HEK293T (cell line): ENCODE results near the gene ANP32A.

Experiments
- ARNT ChIP-seq: fragments of 450-650 bp; IDR thresholded peaks from 2 replicates; pipeline ENCODE4 v1.6.1; 2017; ENCODE audit warnings: mild to moderate bottlenecking
- BHLHE40 ChIP-seq: fragments of 450-650 bp; IDR thresholded peaks from 2 replicates; pipeline ENCODE4 v1.6.1; 2016; ENCODE audit warnings: mild to moderate bottlenecking, moderate library complexity, borderline replicate concordance
- ELF4 ChIP-seq: fragments of 450-650 bp; IDR thresholded peaks from 2 replicates; pipeline ENCODE4 v1.6.1; 2017; ENCODE audit warnings: antibody characterized with exemption
- FOXM1 ChIP-seq: fragments of 450-650 bp; IDR thresholded peaks from 2 replicates; pipeline ENCODE4 v1.6.1; 2017; ENCODE audit warnings: mild to moderate bottlenecking, borderline replicate concordance
- HDGF ChIP-seq: fragments of 450-650 bp; IDR thresholded peaks from 2 replicates; pipeline ENCODE4 v1.6.1; 2017; ENCODE audit warnings: antibody characterized with exemption, borderline replicate concordance
- LEF1 ChIP-seq: fragments of 450-650 bp; IDR thresholded peaks from 2 replicates; pipeline ENCODE4 v1.6.1; 2017; ENCODE audit warnings: mild to moderate bottlenecking, borderline replicate concordance
- SP1 ChIP-seq: fragments of 450-650 bp; IDR thresholded peaks from 2 replicates; pipeline ENCODE4 v1.6.1; 2017
- SUZ12 ChIP-seq: fragments of 450-650 bp; IDR thresholded peaks from 2 replicates; pipeline ENCODE4 v1.6.1; 2016; ENCODE audit warnings: mild to moderate bottlenecking
- TARDBP ChIP-seq: fragments of 450-650 bp; IDR thresholded peaks from 2 replicates; pipeline ENCODE4 v1.6.1; 2016
- ZNF384 ChIP-seq: fragments of 450-650 bp; IDR thresholded peaks from 2 replicates; pipeline ENCODE4 v1.6.1; 2016

GRCh38 chr15:68791431-68792283 is 29.0 kb downstream of the ANP32A start:
- TF ChIP-seq SUZ12 (no peak), BHLHE40 (no peak), SP1 (no peak), FOXM1 (no peak), ZNF384 (no peak), LEF1 (no peak), ELF4 (no peak), HDGF (no peak), TARDBP (no peak), ARNT (no peak)
